ENCODE measurements around the gene MXD3.

GRCh38 chr5:177270653-177271052 is 41.0 kb downstream of the MXD3 start:
- TF ChIP-seq REST (IDR thresholded peaks at IDR 0.05; ENCODE audit: insufficient read depth in 1 of 2, low read depth in 2 of 2, low read length in 2 of 2) (no peak), POLR2AphosphoS5 (IDR thresholded peaks at IDR 0.05; ENCODE audit: low read depth, low read length) (no peak), TAF1 (IDR thresholded peaks at IDR 0.05; ENCODE audit: borderline replicate concordance, insufficient read depth, low read length) (no peak)

Data from PFSK-1 (cell line).